Measurements from ENCODE around the gene TMEM231.
A peak's percentile ranks its signal among the peaks of the same experiment; 100 is the strongest.

Gene TMEM231

GRCh38 chr16:75567911-75568310, 11.9 kb upstream of the TMEM231 start:
- no peak overlapping the region for H3K4me3 ChIP-seq (ENCODE audit: control insufficient read depth, low read depth, low read length)
- TF ChIP-seq CTCF (conservative IDR thresholded peaks at IDR 0.05; ENCODE audit: control insufficient read depth, insufficient read depth, low read depth, low read length), result no peak
- no peak for DNase-seq (ENCODE audit: low read depth)

- no peak for TF ChIP-seq CTCF (conservative IDR thresholded peaks at IDR 0.05; ENCODE audit: control insufficient read depth, insufficient read depth, low read depth, low read length)
- no peak for DNase-seq (ENCODE audit: low read depth)
- H3K4me3 ChIP-seq (ENCODE audit: control insufficient read depth, low read depth, low read length), result peak overlapping the region; percentile 87
Measured at GRCh38 chr16:75566758-75567255, 10.8 kb upstream of the TMEM231 start.

GRCh38 chr16:75566040-75566757, 10.1 kb upstream of the TMEM231 start, which contains the start of gene GABARAPL2:
GABARAPL2 (plus strand) TSS chr16:75566379; CDS start chr16:75566487, 108 bp downstream.
- TF ChIP-seq CTCF (conservative IDR thresholded peaks at IDR 0.05; ENCODE audit: control insufficient read depth, insufficient read depth, low read depth, low read length), result no peak
- peak; percentile 55 for DNase-seq (ENCODE audit: low read depth)
- peak within 1 kb of the TSS; percentile 87 for H3K4me3 ChIP-seq (ENCODE audit: control insufficient read depth, low read depth, low read length)

- H3K4me3 ChIP-seq (ENCODE audit: control insufficient read depth, low read depth, low read length), result peak overlapping the region; percentile 87
- DNase-seq (ENCODE audit: low read depth), result no peak
- TF ChIP-seq CTCF (conservative IDR thresholded peaks at IDR 0.05; ENCODE audit: control insufficient read depth, insufficient read depth, low read depth, low read length), result no peak
Measured at GRCh38 chr16:75565640-75566039, 9.6 kb upstream of the TMEM231 start.

GRCh38 chr16:75559564-75560372, 3.7 kb upstream of the TMEM231 start:
- DNase-seq (ENCODE audit: low read depth), result peak; percentile 85
- TF ChIP-seq CTCF (conservative IDR thresholded peaks at IDR 0.05; ENCODE audit: control insufficient read depth, insufficient read depth, low read depth, low read length), result no peak
- H3K4me3 ChIP-seq (ENCODE audit: control insufficient read depth, low read depth, low read length), result no peak overlapping the region

GRCh38 chr16:75558846-75559401, 2.9 kb upstream of the TMEM231 start:
- H3K4me3 ChIP-seq (ENCODE audit: control insufficient read depth, low read depth, low read length), result no peak overlapping the region
- DNase-seq (ENCODE audit: low read depth), result no peak
- TF ChIP-seq CTCF (conservative IDR thresholded peaks at IDR 0.05; ENCODE audit: control insufficient read depth, insufficient read depth, low read depth, low read length), result no peak
